GM18526 (cell line): ENCODE data around the gene XPO5.

Source experiments
- POLR2A ChIP-seq: IDR thresholded peaks from 3 replicates; pipeline ENCODE4 v1.6.1; 2011; ENCODE audit not compliant: insufficient read length; ENCODE audit errors: extremely low read depth

The XPO5 gene

GRCh38 chr6:43606019-43606418 is 30.2 kb upstream of the XPO5 start:
- no peak for TF ChIP-seq POLR2A

- no peak for TF ChIP-seq POLR2A
Observed at GRCh38 chr6:43604174-43604573, 28.3 kb upstream of the XPO5 start.

GRCh38 chr6:43600595-43600994 is 24.8 kb upstream of the XPO5 start:
- no peak for TF ChIP-seq POLR2A

- TF ChIP-seq POLR2A = no peak
Observed at GRCh38 chr6:43593938-43594337, 18.1 kb upstream of the XPO5 start.

GRCh38 chr6:43588194-43588593 is 12.4 kb upstream of the XPO5 start:
- TF ChIP-seq POLR2A = no peak

- TF ChIP-seq POLR2A = no peak
Observed at GRCh38 chr6:43584892-43585570, 9.2 kb upstream of the XPO5 start.

- no peak for TF ChIP-seq POLR2A
Observed at GRCh38 chr6:43582911-43583310, 7.1 kb upstream of the XPO5 start.

GRCh38 chr6:43579171-43579570 is 3.3 kb upstream of the XPO5 start:
- TF ChIP-seq POLR2A = no peak

GRCh38 chr6:43578748-43579147 is 2.9 kb upstream of the XPO5 start:
- no peak for TF ChIP-seq POLR2A

GRCh38 chr6:43575105-43575771 is 600 bp downstream of the XPO5 start:
- no peak for TF ChIP-seq POLR2A

- no peak for TF ChIP-seq POLR2A
Observed at GRCh38 chr6:43572015-43572414, 3.8 kb downstream of the XPO5 start.

GRCh38 chr6:43570876-43571441 is 4.9 kb downstream of the XPO5 start:
- no peak for TF ChIP-seq POLR2A

- no peak for TF ChIP-seq POLR2A
Observed at GRCh38 chr6:43559328-43559727, 16.5 kb downstream of the XPO5 start.

GRCh38 chr6:43547222-43547621 is 28.6 kb downstream of the XPO5 start:
- TF ChIP-seq POLR2A = no peak

GRCh38 chr6:43544461-43544860 is 31.4 kb downstream of the XPO5 start:
- TF ChIP-seq POLR2A = no peak

- no peak for TF ChIP-seq POLR2A
Observed at GRCh38 chr6:43541774-43542471, 33.9 kb downstream of the XPO5 start.
